ENCODE measurements around the gene RPL18.
"Not testable (repeated sequence)": the region's sequence is repeated elsewhere in the genome, so short reads cannot be mapped to it uniquely, and the experiment has no call there.

RPL18 gene

GRCh38 chr19:48611872-48612271 lies 7.1 kb downstream of the RPL18 start:
- no peak for DNase-seq

- no peak for DNase-seq
These were observed 9.3 kb downstream of the RPL18 start for GRCh38 chr19:48609571-48610108.

- DNase-seq, result peak; percentile 70
These were observed 10.1 kb downstream of the RPL18 start for GRCh38 chr19:48608798-48609263.

GRCh38 chr19:48607359-48607755 lies 11.6 kb downstream of the RPL18 start:
- DNase-seq, result no peak

GRCh38 chr19:48606463-48607358 lies 12.3 kb downstream of the RPL18 start, which contains the start of gene SPACA4:
SPACA4 (plus strand) TSS chr19:48606742; CDS start chr19:48606979, 237 bp downstream.
- no peak for DNase-seq

- no peak for DNase-seq
These were observed 15.1 kb downstream of the RPL18 start for GRCh38 chr19:48603850-48604249.

- no peak for DNase-seq
These were observed 15.5 kb downstream of the RPL18 start for GRCh38 chr19:48603449-48603848.

GRCh38 chr19:48603001-48603400 lies 16.0 kb downstream of the RPL18 start:
- no peak for DNase-seq

GRCh38 chr19:48600679-48601417 lies 18.1 kb downstream of the RPL18 start:
- DNase-seq, result no peak

- no peak for DNase-seq
These were observed 19.8 kb downstream of the RPL18 start for GRCh38 chr19:48598996-48599700.

- DNase-seq, result no peak
These were observed 22.1 kb downstream of the RPL18 start for GRCh38 chr19:48596679-48597465.

GRCh38 chr19:48596237-48596636 lies 22.7 kb downstream of the RPL18 start:
- DNase-seq, result no peak

GRCh38 chr19:48595833-48596232 lies 23.1 kb downstream of the RPL18 start:
- no peak for DNase-seq

- DNase-seq, result no peak
These were observed 23.8 kb downstream of the RPL18 start for GRCh38 chr19:48595171-48595570.

- DNase-seq, result peak; percentile 48
These were observed 28.0 kb downstream of the RPL18 start for GRCh38 chr19:48591021-48591420.

- DNase-seq, result peak; percentile 90
These were observed 30.1 kb downstream of the RPL18 start for GRCh38 chr19:48588670-48589401.

- DNase-seq, result no peak
These were observed 31.6 kb downstream of the RPL18 start for GRCh38 chr19:48587387-48587786.

- no peak for DNase-seq
These were observed 36.8 kb downstream of the RPL18 start for GRCh38 chr19:48582168-48582567.

- no peak for DNase-seq
These were observed 40.1 kb downstream of the RPL18 start for GRCh38 chr19:48578891-48579290.

- DNase-seq, result not testable (repeated sequence)
These were observed 41.1 kb downstream of the RPL18 start for GRCh38 chr19:48577908-48578307.

GRCh38 chr19:48575931-48576622 lies 42.9 kb downstream of the RPL18 start:
- DNase-seq, result no peak

All from hematopoietic multipotent progenitor cell treated with erythropoietin and hydrocortisone succinate and interleukin-3 and kit ligand, for 8 days (in vitro differentiated cells).